ENCODE measurements around the gene USP4.

GRCh38 chr3:49327485-49327884, 12.4 kb downstream of the USP4 start:
- TF ChIP-seq CTCF (IDR thresholded peaks at IDR 0.05) (peak in 1 of 7 experiments; percentile 10), POLR2A (IDR thresholded peaks at IDR 0.05) (no peak)
